Measurements from ENCODE around the gene FAM168A. TPM values are rescaled to one million over a fixed set of nuclear protein-coding genes. Genes with fewer than 3 reads are reported as not detected.

FAM168A gene
- total RNA-seq, 4 donors from 2014 or later = 17.5 to 43.4 (median 23.3) TPM

- peak; percentile 65 for DNase-seq
- WGBS, 2 donors (ENCODE audit: low coverage in 1 of 2) = 0 to 6% methylated on average over 2 to 56 of the region's 56 CpGs
- intact Hi-C loops (cut with DNase I; ENCODE audit: low total_unique reads) (no loop called here), in situ Hi-C loops (cut with MboI; ENCODE audit: low pct_ligation_motif_present in 1 of 4, low pct_unique_long_range_greater_than_20kb in 1 of 4, low sequenced_read_pairs in 3 of 4) (no loop called here)
- Histone ChIP-seq H3K27me3 (no peaks in the 10 kb centered on the region), H3K27ac (peak overlapping the region; percentile 85 to 92 (median 88)), H3K36me3 (no peaks in the 10 kb centered on the region), H3K4me3 (peak overlapping the region; percentile 47 to 82 (median 60)), H3K9me3 (no peaks in the 10 kb centered on the region), H3K4me1 (peaks cover 0 to 27% (median 12%) of the 10 kb centered on the region in 4 donors)
- peak; percentile 48 for TF ChIP-seq POLR2A (IDR thresholded peaks at IDR 0.05)
- TF ChIP-seq POLR2AphosphoS5 (IDR thresholded peaks at IDR 0.05) = peak in 1 of 3 donors; percentile 14
- TF ChIP-seq EP300 (IDR thresholded peaks at IDR 0.05; ENCODE audit: low read depth) = no peak
Measured at GRCh38 chr11:73376803-73377629, 220.9 kb downstream of the FAM168A start.

GRCh38 chr11:73376160-73376802 is 221.6 kb downstream of the FAM168A start, which contains the start of gene RELT:
TSS of gene RELT (plus strand) at chr11:73376399. CDS start at chr11:73389137, 12,738 bp downstream.
- no peaks in the 10 kb centered on the region for H3K27me3 ChIP-seq
- DNase-seq = peak; percentile 93
- no peaks in the 10 kb centered on the region for H3K36me3 ChIP-seq
- H3K27ac ChIP-seq = peak within 1 kb of the TSS; percentile 85 to 92 (median 88)
- no peaks in the 10 kb centered on the region for H3K9me3 ChIP-seq
- peak within 1 kb of the TSS; percentile 47 to 82 (median 60) for H3K4me3 ChIP-seq
- intact Hi-C loops (cut with DNase I; ENCODE audit: low total_unique reads) = no loop called here
- TF ChIP-seq POLR2A (IDR thresholded peaks at IDR 0.05) = peak; percentile 53
- peak; percentile 89 to 95 (median 92) for TF ChIP-seq CTCF (IDR thresholded peaks at IDR 0.05)
- peak; percentile 68 to 83 (median 82) for TF ChIP-seq POLR2AphosphoS5 (IDR thresholded peaks at IDR 0.05)
- no peak for TF ChIP-seq EP300 (IDR thresholded peaks at IDR 0.05; ENCODE audit: low read depth)
- 0% methylated on average over 34 of the region's 96 CpGs; no CpG with 5 or more reads in 1 of the 2 donors for WGBS, 2 donors (ENCODE audit: low coverage in 1 of 2)
- H3K4me1 ChIP-seq = peaks cover 0 to 27% (median 12%) of the 10 kb centered on the region in 4 donors
- in situ Hi-C loops (cut with MboI; ENCODE audit: low pct_ligation_motif_present in 1 of 4, low pct_unique_long_range_greater_than_20kb in 1 of 4, low sequenced_read_pairs in 3 of 4) = no loop called here

- H3K4me3 ChIP-seq = peak overlapping the region in 3 of 4 donors; percentile 47 to 82 (median 68)
- H3K4me1 ChIP-seq = peaks cover 0 to 27% (median 12%) of the 10 kb centered on the region in 4 donors
Measured at GRCh38 chr11:73375830-73376159, 222.1 kb downstream of the FAM168A start.

GRCh38 chr11:73374151-73374550 is 223.8 kb downstream of the FAM168A start:
- WGBS, 2 donors (ENCODE audit: low coverage in 1 of 2) = 83% methylated on average over 4 of the region's 4 CpGs; no CpG with 5 or more reads in 1 of the 2 donors
- intact Hi-C loops (cut with DNase I; ENCODE audit: low total_unique reads) (no loop called here), in situ Hi-C loops (cut with MboI; ENCODE audit: low pct_ligation_motif_present in 1 of 4, low pct_unique_long_range_greater_than_20kb in 1 of 4, low sequenced_read_pairs in 3 of 4) (no loop called here)
- Histone ChIP-seq H3K27ac (no peak overlapping the region), H3K27me3 (no peaks in the 10 kb centered on the region), H3K4me1 (peaks cover 0 to 21% (median 12%) of the 10 kb centered on the region in 4 donors), H3K4me3 (no peak overlapping the region), H3K36me3 (no peaks in the 10 kb centered on the region), H3K9me3 (no peaks in the 10 kb centered on the region)
- DNase-seq = no peak
- TF ChIP-seq POLR2AphosphoS5 (IDR thresholded peaks at IDR 0.05) (no peak), CTCF (IDR thresholded peaks at IDR 0.05) (no peak), POLR2A (IDR thresholded peaks at IDR 0.05) (no peak), EP300 (IDR thresholded peaks at IDR 0.05; ENCODE audit: low read depth) (no peak)

More at GRCh38 chr11:73375830-73376159, 222.1 kb downstream of the FAM168A start:
- Histone ChIP-seq H3K27me3 (no peaks in the 10 kb centered on the region), H3K36me3 (no peaks in the 10 kb centered on the region), H3K9me3 (no peaks in the 10 kb centered on the region), H3K27ac (peak overlapping the region; percentile 85 to 92 (median 88))
- intact Hi-C loops (cut with DNase I; ENCODE audit: low total_unique reads) (no loop called here), in situ Hi-C loops (cut with MboI; ENCODE audit: low pct_ligation_motif_present in 1 of 4, low pct_unique_long_range_greater_than_20kb in 1 of 4, low sequenced_read_pairs in 3 of 4) (no loop called here)
- WGBS, 2 donors (ENCODE audit: low coverage in 1 of 2) = 46 to 100% methylated on average over 1 to 6 of the region's 6 CpGs
- TF ChIP-seq EP300 (IDR thresholded peaks at IDR 0.05; ENCODE audit: low read depth) (no peak), POLR2AphosphoS5 (IDR thresholded peaks at IDR 0.05) (no peak)
- no peak for DNase-seq
